Right forelimb (tissue), 1 donor: ENCODE data around the gene DPH2.

ENCODE experiments used
- DNase-seq: peaks from one replicate; pipeline ENCODE4 v3.0.0-alpha.2; 2018

Gene DPH2

DNA sequence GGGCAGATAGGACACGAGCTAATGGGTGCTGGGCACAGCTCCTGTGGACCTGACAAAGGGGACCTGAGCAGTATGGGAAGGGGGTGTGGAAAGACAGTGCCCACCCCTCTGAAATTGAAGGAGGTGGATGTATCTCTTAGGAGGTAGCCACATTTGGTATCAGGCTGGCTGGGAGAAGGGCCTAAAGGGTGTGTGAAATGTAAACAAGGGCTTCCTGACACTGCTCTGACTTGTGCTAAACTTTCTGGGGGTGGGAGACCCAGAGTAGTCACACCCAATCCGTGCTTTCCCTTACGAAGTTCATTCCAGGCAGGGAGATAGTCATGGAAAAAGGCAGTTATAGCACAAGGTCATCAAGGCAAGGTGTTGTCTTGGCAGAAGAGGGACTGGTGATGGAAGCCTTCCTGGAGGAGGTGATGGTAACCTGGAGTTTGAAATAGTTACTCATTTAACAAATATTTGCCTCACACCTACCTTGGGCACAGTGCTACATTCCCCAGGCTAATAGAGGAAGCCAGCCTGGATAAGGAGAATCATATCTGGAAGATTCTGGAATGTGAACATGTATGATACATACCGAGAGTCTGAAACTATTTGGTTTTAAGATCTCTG lies 16.3 kb downstream of the DPH2 start:
- DNase-seq: no peak

DNA sequence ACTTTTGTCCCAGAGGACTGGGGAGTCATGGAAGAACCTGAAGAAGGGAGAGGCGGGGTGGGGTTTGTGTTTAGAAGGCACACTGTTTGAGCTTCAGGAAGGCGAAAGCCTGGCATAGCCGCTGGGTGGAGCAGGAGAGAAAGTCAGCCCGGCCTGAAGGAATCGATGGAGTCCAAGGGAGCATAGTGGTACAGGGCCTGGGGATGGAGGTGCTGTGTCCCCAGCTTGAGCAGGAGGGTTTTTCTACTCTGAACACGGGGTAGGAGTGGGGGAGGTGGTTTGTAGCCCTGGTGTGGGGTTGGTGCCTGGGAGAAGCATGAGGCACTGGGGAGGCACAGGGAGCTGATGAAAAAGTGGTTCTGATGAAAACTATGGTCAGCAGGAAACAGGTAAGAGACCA lies 16.9 kb downstream of the DPH2 start:
- no peak for DNase-seq

DNA sequence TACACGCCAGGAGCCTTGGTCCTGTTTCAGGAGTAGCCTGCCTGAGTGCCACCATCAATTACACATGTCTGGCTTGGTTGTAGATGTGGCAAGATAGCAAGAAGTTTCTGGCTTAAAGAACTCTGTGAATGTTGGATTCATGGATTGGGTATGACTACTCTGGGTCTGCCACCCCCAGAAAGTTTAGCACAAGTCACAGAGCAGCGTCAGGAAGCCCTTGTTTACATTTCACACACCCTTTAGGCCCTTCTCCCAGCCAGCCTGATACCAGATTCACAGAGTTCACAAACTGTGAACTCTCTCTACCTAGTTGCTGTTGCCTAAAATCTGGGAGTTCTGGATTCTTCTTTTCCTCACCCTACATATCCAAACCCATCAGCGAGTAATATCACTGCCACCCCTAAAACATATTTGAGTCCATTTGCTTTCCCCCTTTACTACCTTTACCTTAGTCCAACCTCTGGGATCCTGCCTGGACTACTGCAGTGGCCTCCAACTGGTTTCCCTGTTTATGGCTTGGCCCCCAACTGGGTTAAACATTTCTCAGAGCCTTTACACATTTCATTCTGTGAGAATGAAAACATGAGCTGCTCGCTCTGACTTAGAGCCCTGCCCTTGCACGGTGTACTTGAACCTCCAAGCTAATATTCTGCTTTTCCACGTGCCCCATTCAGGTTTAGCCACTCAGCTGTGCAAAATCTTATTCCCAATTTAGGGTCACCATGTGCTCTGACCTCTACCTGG lies 17.5 kb downstream of the DPH2 start:
- no peak for DNase-seq

GRCh38 chr1:43990271-43991199 lies 20.7 kb downstream of the DPH2 start:
- DNase-seq: no peak

DNA sequence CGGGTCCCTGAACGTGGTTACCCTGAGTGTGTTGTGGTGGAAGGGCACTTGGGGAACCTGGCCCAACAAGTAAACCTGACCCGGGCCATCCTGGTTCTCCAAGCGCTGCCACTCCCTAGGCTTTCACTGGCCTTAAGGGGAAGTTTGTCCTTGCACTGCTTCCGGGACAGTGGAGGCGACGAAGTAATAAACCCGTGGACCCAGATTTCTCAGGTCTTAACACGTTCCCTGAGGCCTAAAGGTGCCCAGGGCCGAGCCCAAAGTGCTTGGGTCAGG lies 21.3 kb downstream of the DPH2 start:
- no peak for DNase-seq

DNA sequence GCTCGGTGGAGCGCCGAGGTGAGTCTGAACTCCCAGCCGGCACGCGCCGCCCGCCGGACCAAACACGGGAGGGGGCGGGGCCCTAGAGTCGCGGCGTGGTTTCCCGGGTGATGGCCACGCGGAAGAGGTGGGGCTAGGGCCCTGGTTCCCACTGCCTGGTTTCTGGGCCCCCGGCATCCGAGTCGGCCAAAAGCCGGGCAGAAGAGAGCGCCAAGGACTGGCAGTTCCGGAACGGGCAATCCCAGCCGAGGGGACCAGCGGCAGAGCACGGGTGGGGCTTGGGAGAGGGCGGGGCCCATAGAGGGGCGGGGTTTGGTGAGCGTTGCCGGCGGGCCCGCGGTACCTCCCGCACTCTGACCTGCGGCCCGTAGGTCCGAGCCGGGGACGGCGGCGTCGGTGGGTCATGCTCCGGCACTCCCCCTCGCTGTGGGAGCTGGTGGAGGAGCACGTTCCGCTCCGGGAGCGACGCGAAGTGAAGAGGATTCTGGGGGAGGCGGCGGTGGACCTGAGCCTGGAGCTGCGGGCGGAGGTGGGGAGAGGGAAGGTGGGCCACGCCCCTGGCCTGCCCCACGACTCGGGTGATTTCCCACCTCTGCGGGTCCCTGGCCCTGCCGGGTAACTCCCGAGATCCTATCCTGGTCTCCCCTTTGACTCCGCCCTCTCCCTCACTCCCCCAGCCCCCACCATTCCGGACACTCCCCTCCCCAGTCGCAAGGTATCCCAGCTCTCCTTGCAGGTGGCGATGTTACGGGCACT lies 21.8 kb downstream of the DPH2 start, which contains the start of gene CCDC24:
Gene CCDC24 (plus strand): TSS at position 124 of the 756 bp plus-strand sequence. CDS start 280 bp downstream, at position 404.
- DNase-seq: peak; percentile 85

DNA sequence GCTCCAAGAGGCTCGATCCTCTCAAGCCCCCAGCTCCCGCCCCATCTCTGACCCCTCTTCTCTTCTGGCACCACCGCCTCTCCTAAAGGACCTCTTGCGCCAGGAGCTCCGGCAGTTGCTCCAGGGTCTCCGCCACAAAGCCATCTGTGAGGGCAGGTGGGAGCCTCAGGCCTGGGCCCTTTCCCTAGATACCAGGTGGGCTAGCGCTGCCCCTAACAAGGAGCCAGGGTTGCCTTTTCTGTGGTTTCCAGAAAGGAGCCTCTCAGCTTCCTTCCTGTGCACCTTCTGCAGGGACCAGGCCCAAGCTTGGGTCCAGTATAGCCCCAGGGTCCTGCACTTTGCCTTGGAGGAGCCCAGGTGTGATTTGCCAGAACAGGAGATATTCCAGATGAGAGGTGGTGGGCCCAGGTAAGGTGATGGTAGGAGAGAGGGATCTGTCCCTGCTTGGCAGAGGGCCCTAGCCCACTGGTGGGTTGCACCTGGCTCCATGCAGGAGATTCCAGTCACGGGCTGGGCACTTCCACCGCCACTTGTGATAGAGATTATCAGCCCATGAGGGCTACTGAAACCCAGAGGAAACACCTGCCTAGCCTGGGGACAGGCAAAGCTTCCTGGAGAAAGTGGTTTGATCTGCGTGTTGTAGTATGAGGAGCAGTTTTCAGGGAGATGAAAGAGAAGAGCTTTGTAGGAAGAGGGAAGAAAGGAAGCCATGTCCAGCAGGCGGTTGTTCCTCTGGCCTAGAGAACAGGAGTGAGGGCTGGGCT lies 22.6 kb downstream of the DPH2 start:
- no peak for DNase-seq

DNA sequence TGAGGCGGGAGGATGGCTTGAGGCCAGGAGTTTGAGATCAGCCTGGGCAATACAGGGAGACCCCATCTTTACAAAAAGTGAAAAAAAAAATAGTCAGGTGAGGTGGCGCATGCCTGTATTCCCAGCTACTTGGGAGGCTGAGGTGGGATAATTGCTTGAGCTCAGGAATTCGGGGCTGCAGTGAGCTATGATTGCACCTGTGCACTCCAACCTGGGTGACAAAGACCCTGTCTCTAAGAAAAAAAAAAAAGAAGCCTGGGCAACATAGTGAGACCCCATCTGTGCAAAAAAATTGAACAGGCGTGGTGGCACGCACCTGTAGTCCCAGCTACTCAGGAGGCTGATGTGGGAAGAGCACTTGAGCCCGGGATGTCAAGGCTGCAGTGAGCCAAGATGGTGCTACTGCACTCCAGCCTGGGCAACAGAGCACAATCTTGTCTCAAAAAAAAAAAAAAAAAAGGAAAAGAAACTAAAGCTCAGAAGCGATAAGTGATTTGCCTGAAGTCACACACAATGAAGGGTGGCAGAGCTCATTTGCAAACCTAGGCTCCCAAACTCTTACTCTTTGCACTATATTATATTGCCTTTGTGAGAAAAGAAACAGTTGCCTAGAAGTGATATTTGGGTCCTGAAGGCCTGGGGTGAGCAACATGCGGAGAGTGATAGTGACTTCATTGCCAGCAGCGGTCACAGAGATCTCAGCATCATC lies 23.6 kb downstream of the DPH2 start:
- DNase-seq: no peak

DNA sequence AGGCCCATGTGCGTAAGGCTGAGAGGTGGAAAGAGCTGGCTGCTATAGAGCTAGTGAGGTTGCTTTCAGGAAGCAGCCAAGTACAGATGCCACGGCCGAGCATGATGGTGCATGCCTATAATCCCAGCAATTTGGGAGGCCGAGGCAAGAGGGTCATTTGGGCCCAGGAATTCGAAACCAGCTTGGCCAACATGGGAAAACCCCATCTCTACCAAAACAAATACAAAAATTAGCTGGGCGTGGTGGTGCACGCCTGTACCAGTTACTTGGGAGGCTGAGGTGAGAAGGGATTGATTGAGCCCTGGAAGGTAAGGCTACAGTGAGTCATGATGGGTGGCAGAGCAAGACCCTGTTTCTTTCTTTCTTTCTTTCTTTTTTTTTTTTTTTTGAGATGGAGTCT lies 24.3 kb downstream of the DPH2 start:
- no peak for DNase-seq

- no peak for DNase-seq
Measured at GRCh38 chr1:43994794-43995790, 25.3 kb downstream of the DPH2 start.

DNA sequence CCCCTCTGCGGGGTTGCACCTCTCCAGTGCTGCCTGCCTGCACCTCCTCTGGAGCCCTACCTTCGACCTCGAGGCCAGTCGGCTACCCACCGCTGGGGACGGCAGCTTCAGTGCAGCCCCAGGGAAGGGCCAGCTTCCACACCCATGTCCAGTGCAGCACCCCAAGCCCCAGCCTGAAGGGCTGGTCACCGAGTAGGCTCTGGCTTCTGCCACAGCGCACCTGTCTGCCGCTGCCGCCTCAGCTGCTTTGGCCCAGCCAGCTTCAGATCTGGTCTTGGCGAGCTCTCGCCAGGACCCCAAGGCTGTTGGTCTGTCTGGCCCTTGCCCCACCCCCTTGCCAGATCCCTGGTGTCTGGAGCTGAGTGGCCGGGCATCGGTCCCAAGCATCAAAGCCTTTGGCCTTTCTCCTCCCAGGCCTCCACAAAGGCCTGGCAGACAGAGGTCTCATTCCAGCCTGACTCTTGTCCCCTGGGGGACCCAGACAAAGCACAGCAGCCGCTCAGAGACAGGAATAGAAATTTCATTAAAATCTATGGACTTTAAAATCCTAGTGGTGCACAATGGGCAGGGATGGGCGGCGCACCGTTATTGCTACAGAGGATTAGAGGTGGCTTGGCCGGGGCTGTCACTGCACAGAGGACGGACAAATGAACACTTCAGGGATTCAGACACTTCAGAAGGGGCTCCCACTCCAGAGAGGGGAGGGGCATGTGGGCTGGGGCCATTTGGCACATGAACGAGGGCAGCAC lies 26.3 kb downstream of the DPH2 start:
- no peak for DNase-seq

- no peak for DNase-seq
Measured at GRCh38 chr1:43996733-43997115, 26.9 kb downstream of the DPH2 start.

- DNase-seq: no peak
Measured at GRCh38 chr1:43997295-43997999, 27.6 kb downstream of the DPH2 start.

GRCh38 chr1:43998000-43998378 lies 28.2 kb downstream of the DPH2 start:
- DNase-seq: no peak

- DNase-seq: no peak
Measured at GRCh38 chr1:43999455-43999854, 29.6 kb downstream of the DPH2 start.

DNA sequence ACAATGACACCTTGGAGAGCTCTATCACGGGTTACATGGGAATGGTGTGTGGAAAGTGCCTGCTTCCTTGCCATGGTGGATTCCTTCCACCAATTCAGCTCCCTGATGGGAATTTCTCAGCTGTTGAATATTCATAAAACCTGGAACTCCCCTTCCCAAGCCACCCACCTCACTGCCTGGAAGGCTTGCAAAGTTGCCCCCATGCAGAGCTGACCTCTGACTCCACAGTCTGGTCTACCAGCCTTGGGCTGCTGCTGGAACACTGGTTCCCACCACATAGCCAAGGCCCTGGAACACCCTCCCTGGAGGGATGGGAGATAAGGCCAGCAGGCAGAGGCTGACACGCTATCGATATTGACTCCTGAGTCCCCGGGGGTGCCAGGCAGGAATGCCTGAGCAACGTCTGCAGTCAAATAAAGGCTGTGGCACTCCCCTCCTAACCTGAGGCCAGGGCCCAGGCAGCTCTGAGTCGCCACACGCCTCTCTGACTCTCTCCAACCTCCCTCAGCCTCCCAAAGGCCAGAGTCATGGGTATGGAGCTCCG lies 30.4 kb downstream of the DPH2 start:
- no peak for DNase-seq

DNA sequence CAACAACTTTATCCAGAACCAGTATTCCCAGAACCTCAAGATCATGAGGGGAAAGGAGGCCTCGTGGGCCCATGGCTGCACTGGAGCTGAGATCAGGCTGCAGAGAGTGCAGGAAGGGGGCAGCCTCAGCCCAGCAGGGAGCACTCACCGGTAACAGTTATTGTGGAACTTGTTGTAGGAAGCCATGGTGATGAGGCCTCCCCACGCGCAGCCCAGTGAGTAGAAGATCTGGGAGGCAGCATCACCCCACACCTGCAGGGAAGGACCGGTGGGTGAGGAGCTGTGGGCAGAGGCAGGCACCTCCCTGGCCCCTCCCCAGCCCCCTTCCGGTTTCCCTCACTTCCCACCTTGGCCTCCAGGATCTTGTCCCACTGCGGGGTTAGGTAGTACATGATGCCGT lies 32.4 kb downstream of the DPH2 start:
- DNase-seq: no peak

DNA sequence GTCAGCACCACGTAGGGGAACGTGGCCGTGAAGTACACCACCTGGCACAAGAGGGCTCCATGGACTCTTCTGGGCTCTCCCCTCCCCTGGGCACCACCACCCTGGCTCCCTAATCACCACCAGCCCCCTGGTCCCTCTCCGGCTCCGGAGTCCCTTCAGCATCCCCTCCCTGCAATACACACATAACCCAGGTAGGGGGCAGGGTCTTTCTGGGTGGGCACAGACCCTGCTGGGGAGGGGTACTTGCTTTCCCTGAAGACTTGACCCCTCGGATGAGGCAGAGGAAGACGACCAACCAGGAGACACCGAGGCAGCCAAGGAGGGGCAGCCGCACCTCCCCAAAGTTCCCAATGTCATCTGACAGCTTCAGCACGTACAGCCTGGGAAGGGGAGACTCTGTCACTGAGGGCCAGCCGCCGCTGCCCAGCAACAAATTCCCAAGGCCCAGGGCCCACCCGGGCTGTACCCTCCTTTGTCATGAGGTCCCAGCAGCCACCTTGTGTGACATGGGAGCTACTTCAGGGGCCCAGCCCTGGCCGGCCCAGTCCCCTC lies 32.9 kb downstream of the DPH2 start:
- no peak for DNase-seq
